ENCODE measurements around the gene ATP2A3.

- TF ChIP-seq CTCF (IDR thresholded peaks at IDR 0.05), result no peak
- TF ChIP-seq POLR2A (IDR thresholded peaks at IDR 0.05), result no peak
Measured at GRCh38 chr17:3954086-3954485, 10.2 kb downstream of the ATP2A3 start.
